PC-9 (cell line): ENCODE results near the gene RC3H1.

ENCODE experiments used
- EZH2 ChIP-seq: fragments of 200-600 bp; sonication (generic); IDR thresholded peaks from 2 replicates; pipeline ENCODE4 v1.8.0; 2017; ENCODE audit warnings: antibody characterized with exemption, low read depth
- TF ChIP-seq, protein P1 (sequence below): fragments of 200-600 bp; sonication (generic); conservative IDR thresholded peaks from 2 replicates; pipeline ENCODE4 v1.6.1; 2017; ENCODE audit warnings: mixed run types, antibody characterized with exemption, mild to moderate bottlenecking, moderate library complexity

DNA sequence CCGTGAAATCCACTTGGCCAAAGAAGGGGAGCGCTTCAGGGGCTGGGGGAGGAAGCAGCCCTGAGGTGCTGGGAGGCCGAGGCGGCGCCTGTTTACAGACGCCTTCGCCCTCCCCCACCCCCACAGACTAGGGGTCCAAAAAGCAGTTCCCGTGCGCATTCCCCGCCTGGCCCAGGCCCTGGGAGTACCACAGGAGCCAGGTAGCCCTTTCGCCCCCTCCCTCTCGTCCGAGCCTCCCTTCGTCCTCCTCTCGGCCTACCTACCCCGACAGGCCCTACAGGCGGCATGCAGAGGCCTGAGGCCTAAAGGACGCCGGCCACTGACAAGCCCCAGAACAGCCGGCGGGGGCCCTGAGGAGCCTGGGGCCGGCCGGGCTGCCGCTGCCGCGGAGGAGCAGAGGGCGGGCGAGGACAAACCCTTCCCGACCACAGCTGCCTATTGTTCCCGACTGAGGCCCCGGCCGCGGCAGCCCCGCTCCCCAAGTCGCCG lies 522 bp downstream of the RC3H1 start:
- TF ChIP-seq, protein P1, sequence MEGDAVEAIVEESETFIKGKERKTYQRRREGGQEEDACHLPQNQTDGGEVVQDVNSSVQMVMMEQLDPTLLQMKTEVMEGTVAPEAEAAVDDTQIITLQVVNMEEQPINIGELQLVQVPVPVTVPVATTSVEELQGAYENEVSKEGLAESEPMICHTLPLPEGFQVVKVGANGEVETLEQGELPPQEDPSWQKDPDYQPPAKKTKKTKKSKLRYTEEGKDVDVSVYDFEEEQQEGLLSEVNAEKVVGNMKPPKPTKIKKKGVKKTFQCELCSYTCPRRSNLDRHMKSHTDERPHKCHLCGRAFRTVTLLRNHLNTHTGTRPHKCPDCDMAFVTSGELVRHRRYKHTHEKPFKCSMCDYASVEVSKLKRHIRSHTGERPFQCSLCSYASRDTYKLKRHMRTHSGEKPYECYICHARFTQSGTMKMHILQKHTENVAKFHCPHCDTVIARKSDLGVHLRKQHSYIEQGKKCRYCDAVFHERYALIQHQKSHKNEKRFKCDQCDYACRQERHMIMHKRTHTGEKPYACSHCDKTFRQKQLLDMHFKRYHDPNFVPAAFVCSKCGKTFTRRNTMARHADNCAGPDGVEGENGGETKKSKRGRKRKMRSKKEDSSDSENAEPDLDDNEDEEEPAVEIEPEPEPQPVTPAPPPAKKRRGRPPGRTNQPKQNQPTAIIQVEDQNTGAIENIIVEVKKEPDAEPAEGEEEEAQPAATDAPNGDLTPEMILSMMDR: no peak
- no peak for TF ChIP-seq EZH2
